ENCODE measurements around the gene APAF1. TPM values are rescaled to one million over a fixed set of nuclear protein-coding genes. Genes with fewer than 3 reads are reported as not detected.

APAF1 gene
- polyA plus RNA-seq, 1 of the 3 experiments (the other 2 are of a cell fraction), result 3.3 TPM

- CTCF ChIA-PET, result no interaction called here
- 94% methylated on average over 4 of the region's 4 CpGs for WGBS (ENCODE audit: low lambda C conversion rate)
- Histone ChIP-seq H3K27me3 (ENCODE audit: insufficient read depth) (no peaks in the 10 kb centered on the region), H3K27ac (ENCODE audit: low read depth in 2 of 2, low read length in 1 of 2) (no peak overlapping the region), H3K9me2 (no peaks in the 10 kb centered on the region), H3K9ac (no peak overlapping the region), H3K4me1 (ENCODE audit: control insufficient read depth in 1 of 2, insufficient read depth in 2 of 2, low read depth in 1 of 2, low read length in 1 of 2) (no peaks in the 10 kb centered on the region), H2AFZ (ENCODE audit: low read depth) (no peak overlapping the region), H4K20me1 (ENCODE audit: insufficient read depth) (no peaks in the 10 kb centered on the region), H3K4me3 (ENCODE audit: low read depth in 2 of 2, low read length in 1 of 2) (no peak overlapping the region), H3K4me2 (no peak overlapping the region), H3K36me3 (replicated peaks in 1 of 2; ENCODE audit: control insufficient read depth in 1 of 2, insufficient read depth in 2 of 2, low read length in 1 of 2) (peaks cover 7 to 53% of the 10 kb centered on the region in 2 experiments), H3K79me2 (ENCODE audit: insufficient read depth) (no peaks in the 10 kb centered on the region), H3K9me3 (no peaks in the 10 kb centered on the region), H3F3A (replicated peaks; ENCODE audit: insufficient read depth) (no peaks in the 10 kb centered on the region)
- POLR2A ChIA-PET, result no interaction called here
- TF ChIP-seq MXI1 (IDR thresholded peaks at IDR 0.05; ENCODE audit: low read depth, low read length) (no peak), TAF1 (IDR thresholded peaks at IDR 0.05; ENCODE audit: borderline replicate concordance, low read depth, low read length) (no peak), REST (IDR thresholded peaks at IDR 0.05; ENCODE audit: low read depth, low read length) (no peak), FOSL2 (IDR thresholded peaks at IDR 0.05; ENCODE audit: borderline replicate concordance, low read depth) (no peak), FOXM1 (IDR thresholded peaks at IDR 0.05; ENCODE audit: low read depth) (no peak), MAX (IDR thresholded peaks at IDR 0.05; ENCODE audit: low read depth) (no peak), RCOR1 (IDR thresholded peaks at IDR 0.05; ENCODE audit: low read length) (no peak), TCF12 (IDR thresholded peaks at IDR 0.05) (no peak), ELF1 (IDR thresholded peaks at IDR 0.05) (no peak), CHD2 (IDR thresholded peaks at IDR 0.05; ENCODE audit: low read length, partially characterized antibody) (no peak), IRF3 (IDR thresholded peaks at IDR 0.05; ENCODE audit: low read depth, low read length) (no peak), RFX5 (IDR thresholded peaks at IDR 0.05; ENCODE audit: low read length) (no peak), YY1 (IDR thresholded peaks at IDR 0.05; ENCODE audit: low read depth) (no peak), PBX3 (IDR thresholded peaks at IDR 0.05) (no peak)
- TF ChIP-seq, protein P1, sequence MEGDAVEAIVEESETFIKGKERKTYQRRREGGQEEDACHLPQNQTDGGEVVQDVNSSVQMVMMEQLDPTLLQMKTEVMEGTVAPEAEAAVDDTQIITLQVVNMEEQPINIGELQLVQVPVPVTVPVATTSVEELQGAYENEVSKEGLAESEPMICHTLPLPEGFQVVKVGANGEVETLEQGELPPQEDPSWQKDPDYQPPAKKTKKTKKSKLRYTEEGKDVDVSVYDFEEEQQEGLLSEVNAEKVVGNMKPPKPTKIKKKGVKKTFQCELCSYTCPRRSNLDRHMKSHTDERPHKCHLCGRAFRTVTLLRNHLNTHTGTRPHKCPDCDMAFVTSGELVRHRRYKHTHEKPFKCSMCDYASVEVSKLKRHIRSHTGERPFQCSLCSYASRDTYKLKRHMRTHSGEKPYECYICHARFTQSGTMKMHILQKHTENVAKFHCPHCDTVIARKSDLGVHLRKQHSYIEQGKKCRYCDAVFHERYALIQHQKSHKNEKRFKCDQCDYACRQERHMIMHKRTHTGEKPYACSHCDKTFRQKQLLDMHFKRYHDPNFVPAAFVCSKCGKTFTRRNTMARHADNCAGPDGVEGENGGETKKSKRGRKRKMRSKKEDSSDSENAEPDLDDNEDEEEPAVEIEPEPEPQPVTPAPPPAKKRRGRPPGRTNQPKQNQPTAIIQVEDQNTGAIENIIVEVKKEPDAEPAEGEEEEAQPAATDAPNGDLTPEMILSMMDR (IDR thresholded peaks at IDR 0.05), result no peak
- no peak for DNase-seq
Observed at GRCh38 chr12:98714426-98714825, 69.3 kb downstream of the APAF1 start.

Measured in SK-N-SH (cell line).